ENCODE data around the gene RTEL1. TPM values are rescaled to one million over a fixed set of nuclear protein-coding genes. Genes with fewer than 3 reads are reported as not detected.

Gene RTEL1
- total RNA-seq, 1 donor from 2014 or later = 17.7 TPM

DNA sequence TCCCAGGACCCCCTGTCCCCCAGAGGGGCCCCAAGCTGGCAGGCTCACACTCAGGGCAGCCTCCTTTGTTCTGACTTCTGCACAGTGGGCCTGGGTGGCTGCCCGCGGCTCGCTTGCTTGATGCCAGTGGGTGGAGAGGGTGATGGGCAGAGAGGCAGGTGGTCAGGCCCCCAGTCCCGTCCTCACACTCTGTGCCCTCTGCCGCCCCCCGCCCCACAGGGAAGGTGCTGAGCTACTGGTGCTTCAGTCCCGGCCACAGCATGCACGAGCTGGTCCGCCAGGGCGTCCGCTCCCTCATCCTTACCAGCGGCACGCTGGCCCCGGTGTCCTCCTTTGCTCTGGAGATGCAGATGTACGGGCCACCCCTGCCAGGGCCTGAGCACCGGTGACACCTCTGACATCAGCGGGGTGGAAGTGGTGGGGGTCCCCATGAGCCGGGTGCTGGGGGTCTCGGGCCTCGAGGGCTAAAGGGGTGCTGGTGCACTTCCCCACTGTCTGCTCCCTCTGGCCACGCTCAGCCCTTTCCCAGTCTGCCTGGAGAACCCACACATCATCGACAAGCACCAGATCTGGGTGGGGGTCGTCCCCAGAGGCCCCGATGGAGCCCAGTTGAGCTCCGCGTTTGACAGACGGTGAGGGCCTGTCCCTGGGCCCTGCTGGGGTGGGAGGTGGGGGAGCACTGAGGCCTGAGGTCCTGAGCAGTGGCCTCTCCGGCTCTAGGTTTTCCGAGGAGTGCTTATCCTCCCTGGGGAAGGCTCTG lies 29.5 kb downstream of the RTEL1 start:
- intact Hi-C loops (cut with DNase I) = no loop called here
- H3K27me3 ChIP-seq = no peaks in the 10 kb centered on the region
- peaks cover 36% of the 10 kb centered on the region for H3K4me1 ChIP-seq
- no peaks in the 10 kb centered on the region for H3K9me3 ChIP-seq
- TF ChIP-seq POLR2A (IDR thresholded peaks at IDR 0.05) (no peak), POLR2AphosphoS5 (IDR thresholded peaks at IDR 0.05; ENCODE audit: insufficient read depth in 1 of 2, low read depth in 1 of 2) (no peak)
- TF ChIP-seq, protein P1, sequence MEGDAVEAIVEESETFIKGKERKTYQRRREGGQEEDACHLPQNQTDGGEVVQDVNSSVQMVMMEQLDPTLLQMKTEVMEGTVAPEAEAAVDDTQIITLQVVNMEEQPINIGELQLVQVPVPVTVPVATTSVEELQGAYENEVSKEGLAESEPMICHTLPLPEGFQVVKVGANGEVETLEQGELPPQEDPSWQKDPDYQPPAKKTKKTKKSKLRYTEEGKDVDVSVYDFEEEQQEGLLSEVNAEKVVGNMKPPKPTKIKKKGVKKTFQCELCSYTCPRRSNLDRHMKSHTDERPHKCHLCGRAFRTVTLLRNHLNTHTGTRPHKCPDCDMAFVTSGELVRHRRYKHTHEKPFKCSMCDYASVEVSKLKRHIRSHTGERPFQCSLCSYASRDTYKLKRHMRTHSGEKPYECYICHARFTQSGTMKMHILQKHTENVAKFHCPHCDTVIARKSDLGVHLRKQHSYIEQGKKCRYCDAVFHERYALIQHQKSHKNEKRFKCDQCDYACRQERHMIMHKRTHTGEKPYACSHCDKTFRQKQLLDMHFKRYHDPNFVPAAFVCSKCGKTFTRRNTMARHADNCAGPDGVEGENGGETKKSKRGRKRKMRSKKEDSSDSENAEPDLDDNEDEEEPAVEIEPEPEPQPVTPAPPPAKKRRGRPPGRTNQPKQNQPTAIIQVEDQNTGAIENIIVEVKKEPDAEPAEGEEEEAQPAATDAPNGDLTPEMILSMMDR (IDR thresholded peaks at IDR 0.05) = no peak
- peak overlapping the region; percentile 84 for H3K27ac ChIP-seq
- DNase-seq (ENCODE audit: extremely low spot score in 2 of 2) = no peak
- H3K36me3 ChIP-seq = no peaks in the 10 kb centered on the region
- H3K4me3 ChIP-seq = no peak overlapping the region

DNA sequence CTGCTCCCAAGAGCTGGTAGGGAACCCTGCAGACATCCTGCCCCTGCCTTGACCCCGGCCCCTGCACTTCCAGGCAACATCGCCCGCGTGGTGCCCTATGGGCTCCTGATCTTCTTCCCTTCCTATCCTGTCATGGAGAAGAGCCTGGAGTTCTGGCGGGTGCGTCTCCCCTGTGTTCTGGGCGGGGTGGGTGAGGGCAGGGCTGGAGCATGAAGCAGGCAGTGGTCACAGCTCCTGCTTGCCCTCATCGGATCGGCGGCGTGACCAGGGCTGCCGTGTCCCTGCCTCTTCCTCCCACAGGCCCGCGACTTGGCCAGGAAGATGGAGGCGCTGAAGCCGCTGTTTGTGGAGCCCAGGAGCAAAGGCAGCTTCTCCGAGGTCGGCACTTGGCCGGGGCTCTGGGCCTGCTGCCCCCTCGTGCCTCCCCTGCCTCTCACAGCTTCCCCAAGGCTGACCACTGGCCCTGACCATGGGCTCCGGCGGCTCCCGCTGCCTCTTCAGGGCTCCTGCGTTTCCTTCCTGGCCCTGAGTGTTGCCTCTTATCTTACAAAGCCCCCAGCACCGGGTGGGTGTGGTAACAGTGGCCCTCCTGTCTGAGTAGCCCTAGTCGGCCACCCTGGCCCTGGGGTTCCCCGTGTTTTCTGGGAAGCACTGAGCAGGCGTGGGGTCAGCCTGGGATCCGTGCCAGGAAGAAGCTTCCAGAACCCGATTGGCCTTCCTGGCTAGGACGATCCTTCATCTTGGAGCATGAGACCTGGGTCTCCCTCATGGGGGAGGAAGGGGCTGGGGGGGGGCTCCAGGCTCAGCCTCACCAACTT lies 30.3 kb downstream of the RTEL1 start:
- H3K36me3 ChIP-seq = no peaks in the 10 kb centered on the region
- no peaks in the 10 kb centered on the region for H3K27me3 ChIP-seq
- H3K4me3 ChIP-seq = no peak overlapping the region
- DNase-seq (ENCODE audit: extremely low spot score in 2 of 2) = no peak
- TF ChIP-seq POLR2A (IDR thresholded peaks at IDR 0.05) = no peak
- no peak for TF ChIP-seq POLR2AphosphoS5 (IDR thresholded peaks at IDR 0.05; ENCODE audit: insufficient read depth in 1 of 2, low read depth in 1 of 2)
- TF ChIP-seq, protein P1 (IDR thresholded peaks at IDR 0.05) = no peak
- no peaks in the 10 kb centered on the region for H3K9me3 ChIP-seq
- peak overlapping the region; percentile 84 for H3K27ac ChIP-seq
- intact Hi-C loops (cut with DNase I) = no loop called here
- peaks cover 28% of the 10 kb centered on the region for H3K4me1 ChIP-seq

DNA sequence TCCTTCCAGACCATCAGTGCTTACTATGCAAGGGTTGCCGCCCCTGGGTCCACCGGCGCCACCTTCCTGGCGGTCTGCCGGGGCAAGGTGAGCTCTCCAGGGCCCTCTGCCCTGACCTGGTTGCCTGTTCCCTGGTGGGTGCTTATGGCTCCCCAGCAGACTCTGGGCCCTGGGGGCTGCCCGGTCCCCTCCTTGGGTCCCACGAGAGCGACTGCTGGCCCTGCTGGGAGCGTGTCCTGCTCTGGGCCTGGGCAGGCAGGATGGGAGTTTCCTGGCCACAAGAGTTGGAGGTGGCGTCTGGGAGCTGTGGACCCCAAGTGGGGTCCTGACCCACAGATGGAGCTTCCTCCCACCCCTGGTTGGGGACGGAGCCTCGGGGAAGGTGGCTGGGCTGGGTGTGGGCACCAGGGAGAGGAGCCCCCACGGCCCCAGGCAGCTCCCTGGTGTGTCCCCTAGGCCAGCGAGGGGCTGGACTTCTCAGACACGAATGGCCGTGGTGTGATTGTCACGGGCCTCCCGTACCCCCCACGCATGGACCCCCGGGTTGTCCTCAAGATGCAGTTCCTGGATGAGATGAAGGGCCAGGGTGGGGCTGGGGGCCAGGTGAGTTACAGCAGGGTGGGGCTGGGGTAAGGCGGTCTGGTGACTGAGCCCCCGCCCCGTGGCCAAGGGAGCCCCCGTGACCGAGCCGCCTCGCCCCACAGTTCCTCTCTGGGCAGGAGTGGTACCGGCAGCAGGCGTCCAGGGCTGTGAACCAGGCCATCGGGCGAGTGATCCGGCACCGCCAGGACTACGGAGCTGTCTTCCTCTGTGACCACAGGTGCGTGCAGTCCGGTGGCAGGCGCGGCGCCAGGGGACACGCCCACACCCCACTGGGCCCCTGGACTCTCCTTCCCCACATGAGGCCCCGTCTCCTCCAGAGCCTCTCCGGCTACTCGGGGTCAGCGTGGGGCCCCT lies 31.2 kb downstream of the RTEL1 start:
- H3K4me3 ChIP-seq = no peak overlapping the region
- intact Hi-C loops (cut with DNase I) = no loop called here
- no peak overlapping the region for H3K27ac ChIP-seq
- no peaks in the 10 kb centered on the region for H3K27me3 ChIP-seq
- no peak for DNase-seq (ENCODE audit: extremely low spot score in 2 of 2)
- peaks cover 28% of the 10 kb centered on the region for H3K4me1 ChIP-seq
- TF ChIP-seq, protein P1 (IDR thresholded peaks at IDR 0.05) = no peak
- no peak for TF ChIP-seq POLR2AphosphoS5 (IDR thresholded peaks at IDR 0.05; ENCODE audit: insufficient read depth in 1 of 2, low read depth in 1 of 2)
- TF ChIP-seq POLR2A (IDR thresholded peaks at IDR 0.05) = no peak
- no peaks in the 10 kb centered on the region for H3K9me3 ChIP-seq
- no peaks in the 10 kb centered on the region for H3K36me3 ChIP-seq

DNA sequence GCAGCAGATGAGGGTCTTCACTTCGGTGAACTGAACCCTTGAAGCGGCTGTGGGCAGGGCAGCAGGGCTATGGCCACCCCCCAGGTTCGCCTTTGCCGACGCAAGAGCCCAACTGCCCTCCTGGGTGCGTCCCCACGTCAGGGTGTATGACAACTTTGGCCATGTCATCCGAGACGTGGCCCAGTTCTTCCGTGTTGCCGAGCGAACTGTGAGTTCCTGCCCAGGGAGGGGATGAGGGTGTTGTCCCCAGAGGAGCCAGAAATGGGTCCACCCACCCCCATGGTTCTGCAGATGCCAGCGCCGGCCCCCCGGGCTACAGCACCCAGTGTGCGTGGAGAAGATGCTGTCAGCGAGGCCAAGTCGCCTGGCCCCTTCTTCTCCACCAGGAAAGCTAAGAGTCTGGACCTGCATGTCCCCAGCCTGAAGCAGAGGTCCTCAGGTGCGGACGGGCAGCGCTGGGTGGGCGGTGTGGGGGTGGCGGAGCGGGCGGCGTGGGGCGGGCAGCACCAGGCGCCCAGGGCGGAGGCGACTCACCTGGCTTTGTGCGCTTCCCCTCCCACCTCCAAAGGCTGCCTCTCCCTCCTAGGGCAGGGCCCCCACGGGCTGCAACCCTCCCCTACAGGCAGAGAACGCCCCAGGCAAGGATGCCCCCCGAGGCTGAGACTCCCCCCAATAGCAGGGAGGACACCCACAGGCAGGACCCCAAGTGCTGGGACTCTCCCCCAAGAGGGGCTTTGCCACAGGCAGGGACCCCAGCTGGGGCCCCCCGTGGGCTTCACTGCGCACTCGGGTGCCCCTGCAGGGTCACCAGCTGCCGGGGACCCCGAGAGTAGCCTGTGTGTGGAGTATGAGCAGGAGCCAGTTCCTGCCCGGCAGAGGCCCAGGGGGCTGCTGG lies 32.1 kb downstream of the RTEL1 start:
- Histone ChIP-seq H3K27me3 (no peaks in the 10 kb centered on the region), H3K4me1 (peaks cover 33% of the 10 kb centered on the region), H3K36me3 (no peaks in the 10 kb centered on the region), H3K9me3 (no peaks in the 10 kb centered on the region), H3K27ac (no peak overlapping the region), H3K4me3 (no peak overlapping the region)
- no peak for DNase-seq (ENCODE audit: extremely low spot score in 2 of 2)
- TF ChIP-seq POLR2A (IDR thresholded peaks at IDR 0.05) = no peak
- TF ChIP-seq, protein P1 (IDR thresholded peaks at IDR 0.05) = no peak
- no peak for TF ChIP-seq POLR2AphosphoS5 (IDR thresholded peaks at IDR 0.05; ENCODE audit: insufficient read depth in 1 of 2, low read depth in 1 of 2)
- intact Hi-C loops (cut with DNase I) = no loop called here
